RWPE2 (cell line): Measurements from ENCODE around the gene LUZP1.
A peak's percentile ranks its signal among the peaks of the same experiment; 100 is the strongest.

ENCODE experiments used
- ATAC-seq: fragments of 200-7000 bp; cut with Tn5 transposase; 3 replicates; pipeline ENCODE4 v1.9.1; 2021; ENCODE audit warnings: low read depth
- DNase-seq: peaks from one replicate; pipeline ENCODE4 v3.0.0-alpha.2; 2020; ENCODE audit warnings: low spot score
- H3K27ac ChIP-seq: fragments of 450-650 bp; 2 replicates; pipeline ENCODE4 v1.5.1; 2017; ENCODE audit warnings: mild to moderate bottlenecking; ENCODE audit not compliant: poor library complexity, severe bottlenecking
- H3K27me3 ChIP-seq: fragments of 250-450 bp; sonication (Bioruptor Pico); 2 replicates; pipeline ENCODE4 v1.5.1; 2021; ENCODE audit warnings: mild to moderate bottlenecking, moderate library complexity; ENCODE audit not compliant: insufficient read depth, poor library complexity, severe bottlenecking
- H3K36me3 ChIP-seq: fragments of 250-450 bp; sonication (Bioruptor Pico); 2 replicates; pipeline ENCODE4 v1.5.1; 2020; ENCODE audit warnings: low read depth, mild to moderate bottlenecking, moderate library complexity
- H3K4me1 ChIP-seq: fragments of 250-450 bp; sonication (Bioruptor Pico); 2 replicates; pipeline ENCODE4 v1.5.1; 2021; ENCODE audit warnings: mild to moderate bottlenecking, moderate library complexity; ENCODE audit not compliant: insufficient read depth, poor library complexity, severe bottlenecking
- H3K4me3 ChIP-seq: fragments of 250-450 bp; sonication (Bioruptor Pico); 2 replicates; pipeline ENCODE4 v1.5.1; 2021; ENCODE audit warnings: mild to moderate bottlenecking, moderate library complexity; ENCODE audit not compliant: severe bottlenecking
- H3K9me3 ChIP-seq: fragments of 250-450 bp; sonication (Bioruptor Pico); 2 replicates; pipeline ENCODE4 v1.5.1; 2021; ENCODE audit warnings: mild to moderate bottlenecking, moderate library complexity; ENCODE audit not compliant: severe bottlenecking
- CTCF ChIP-seq: fragments of 450-650 bp; IDR thresholded peaks from one replicate; pipeline ENCODE4 v1.5.1; 2017; ENCODE audit warnings: mild to moderate bottlenecking, moderate library complexity; ENCODE audit not compliant: poor library complexity, severe bottlenecking

LUZP1 gene

GRCh38 chr1:23169727-23170335, 1.2 kb upstream of the LUZP1 start:
- no peaks in the 10 kb centered on the region for H3K36me3 ChIP-seq
- H3K27ac ChIP-seq: peak overlapping the region; percentile 87
- no peaks in the 10 kb centered on the region for H3K27me3 ChIP-seq
- ATAC-seq: peak; percentile 62
- H3K4me3 ChIP-seq: no peak overlapping the region
- H3K4me1 ChIP-seq: peaks cover 30% of the 10 kb centered on the region
- no peak for TF ChIP-seq CTCF
- DNase-seq: no peak
- H3K9me3 ChIP-seq: no peaks in the 10 kb centered on the region

GRCh38 chr1:23169195-23169575, 529 bp upstream of the LUZP1 start:
- H3K36me3 ChIP-seq: no peaks in the 10 kb centered on the region
- H3K9me3 ChIP-seq: no peaks in the 10 kb centered on the region
- peak overlapping the region; percentile 87 for H3K27ac ChIP-seq
- no peak overlapping the region for H3K4me3 ChIP-seq
- TF ChIP-seq CTCF: no peak
- H3K27me3 ChIP-seq: no peaks in the 10 kb centered on the region
- peaks cover 34% of the 10 kb centered on the region for H3K4me1 ChIP-seq
- no peak for DNase-seq
- ATAC-seq: no peak

GRCh38 chr1:23168079-23168444, 594 bp downstream of the LUZP1 start:
- Histone ChIP-seq H3K27ac (peak overlapping the region; percentile 87), H3K4me3 (peak overlapping the region; percentile 85), H3K9me3 (no peaks in the 10 kb centered on the region), H3K27me3 (no peaks in the 10 kb centered on the region), H3K36me3 (no peaks in the 10 kb centered on the region), H3K4me1 (peaks cover 44% of the 10 kb centered on the region)
- no peak for DNase-seq
- no peak for TF ChIP-seq CTCF
- peak; percentile 32; the same call in 1 of the 3 replicates for ATAC-seq

GRCh38 chr1:23167353-23168078, 1.1 kb downstream of the LUZP1 start:
- DNase-seq (peak; percentile 69), ATAC-seq (peak; percentile 55)
- H3K4me3 ChIP-seq: peak overlapping the region; percentile 85
- H3K36me3 ChIP-seq: no peaks in the 10 kb centered on the region
- H3K4me1 ChIP-seq: peaks cover 44% of the 10 kb centered on the region
- peak overlapping the region; percentile 87 for H3K27ac ChIP-seq
- H3K27me3 ChIP-seq: no peaks in the 10 kb centered on the region
- TF ChIP-seq CTCF: no peak
- H3K9me3 ChIP-seq: no peaks in the 10 kb centered on the region

GRCh38 chr1:23166854-23167253, 1.8 kb downstream of the LUZP1 start:
- no peaks in the 10 kb centered on the region for H3K36me3 ChIP-seq
- DNase-seq: no peak
- ATAC-seq: no peak
- no peaks in the 10 kb centered on the region for H3K9me3 ChIP-seq
- H3K27ac ChIP-seq: peak overlapping the region; percentile 87
- H3K27me3 ChIP-seq: no peaks in the 10 kb centered on the region
- peaks cover 44% of the 10 kb centered on the region for H3K4me1 ChIP-seq
- peak overlapping the region; percentile 85 for H3K4me3 ChIP-seq
- TF ChIP-seq CTCF: no peak
